Spleen (tissue), 11 donors: ENCODE results near the gene VPS54. TPM values are rescaled to one million over a fixed set of nuclear protein-coding genes. Genes with fewer than 3 reads are reported as not detected.
"Not testable (repeated sequence)": the region's sequence is repeated elsewhere in the genome, so short reads cannot be mapped to it uniquely, and the experiment has no call there.

Experiments used
- DNase-seq: peaks from one replicate; pipeline ENCODE4 v3.0.0-alpha.2; 2020
- H3K27ac ChIP-seq, 8 donors: fragments of 200-600 bp; sonication (generic) in 7 of 8; 1 replicate in 4 of 8; 2 replicates in 4 of 8; pipeline versions ENCODE4 v1.5.0 to v1.8.0; 2016 to 2021; ENCODE audit warnings: inconsistent platforms in 4 of 8, mild to moderate bottlenecking in 4 of 8, moderate library complexity in 1 of 8
- H3K27me3 ChIP-seq, 7 donors: fragments of 200-600 bp; sonication (generic) in 6 of 7; replicated peaks in 1 of 7; 1 replicate in 4 of 7; 2 replicates in 3 of 7; pipeline versions ENCODE4 v1.5.0 to v1.8.0; 2016 to 2021; ENCODE audit warnings: inconsistent platforms in 3 of 7, mild to moderate bottlenecking in 1 of 7
- H3K36me3 ChIP-seq, 6 donors: fragments of 200-600 bp; sonication (generic) in 5 of 6; 1 replicate in 4 of 6; 2 replicates in 2 of 6; pipeline versions ENCODE4 v1.5.0 to v1.8.0; 2016 to 2021; ENCODE audit warnings: inconsistent platforms in 2 of 6
- H3K4me1 ChIP-seq, 6 donors: fragments of 200-600 bp; sonication (generic) in 5 of 6; 1 replicate in 3 of 6; 2 replicates in 3 of 6; pipeline versions ENCODE4 v1.5.0 to v1.8.0; 2016 to 2021; ENCODE audit warnings: inconsistent platforms in 3 of 6
- H3K4me3 ChIP-seq, 8 donors: fragments of 200-600 bp; sonication (generic) in 7 of 8; 1 replicate in 4 of 8; 2 replicates in 4 of 8; pipeline versions ENCODE4 v1.5.0 to v1.8.0; 2016 to 2021; ENCODE audit warnings: inconsistent platforms in 4 of 8, mild to moderate bottlenecking in 4 of 8, moderate library complexity in 2 of 8
- H3K9me3 ChIP-seq, 8 donors: fragments of 200-600 bp; sonication (generic) in 7 of 8; 1 replicate in 4 of 8; 2 replicates in 4 of 8; pipeline versions ENCODE4 v1.5.0 to v1.8.0; 2016 to 2021; ENCODE audit warnings: inconsistent platforms in 4 of 8
- POLR2A ChIP-seq, 3 donors: fragments of 450-650 bp; IDR thresholded peaks; one replicate each; pipeline ENCODE4 v1.5.1; 2017; ENCODE audit warnings: antibody characterized with exemption in 3 of 3, mild to moderate bottlenecking in 1 of 3
- POLR2AphosphoS5 ChIP-seq, 3 donors: sonication (generic); formaldehyde crosslinking; IDR thresholded peaks; one replicate each; pipeline ENCODE4 v1.5.1; 2017; ENCODE audit warnings: antibody characterized with exemption in 3 of 3
- WGBS, 5 donors: extraction: QIAGEN DNeasy Blood & Tissue Kit in 3 of 5; methylation state at CpG; one replicate each; pipeline versions ENCODE4 v1.1.5 to v1.1.7; 2013 to 2018; 5-methylcytosine and 5-hydroxymethylcytosine counted together
- intact Hi-C: fragments of 100-400 bp; cut with DNase I; formaldehyde crosslinking; loops from one replicate; pipeline ENCODE4 v1.15.0; 2023; ENCODE audit warnings: low total_unique reads
- polyA plus RNA-seq, 3 donors: library from polyadenylated mRNA; stranded (reverse); fragments of 200-250 nt; gene quantifications; one replicate each; pipeline ENCODE4 v1.2.1, GENCODE V29; 2013
- total RNA-seq, 7 donors: library from RNA; depleted of rRNA in 3 of 7; stranded (reverse); fragments of >200 nt in 3 of 7; fragmentation: NEBNext Ultra II Directional in 4 of 7; extraction: Animal tissue kit (Norgen Biotek cat#: 25700) in 4 of 7; gene quantifications; one replicate each; pipeline versions ENCODE4 v1.1.0 to v1.2.1, GENCODE V29; 2016 to 2021
- TF ChIP-seq, protein P1 (sequence below), 11 experiments: fragments of 200-600 bp in 7 of 11; fragments of 450-650 bp in 4 of 11; sonication (generic) in 4 of 11; IDR thresholded peaks in 8 of 11; conservative IDR thresholded peaks in 3 of 11; 1 replicate in 7 of 11; 2 replicates in 4 of 11; pipeline versions ENCODE4 v1.4.0 to v1.8.0; 2016 to 2021; ENCODE audit warnings: antibody characterized with exemption in 11 of 11, inconsistent platforms in 4 of 11, mild to moderate bottlenecking in 1 of 11
- donor health status: healthy with polysubstance abuse.
- donor health status: DM: no; HTN: no; CAD: no; lungs with moderate emphysema.
- donor health status: DM: no; HTN: no; CAD: no.
- donor health status: Bipolar disorder and iron deficiency.
- donor health status: healthy.
- donor health status: DM: no; HTN: no; CAD: no.
- donor health status: DM: yes; HTN: yes; CAD: no.

VPS54 gene
- total and polyA plus RNA-seq, 10 donors: 9.2 to 31.3 (median 23.8) TPM

DNA sequence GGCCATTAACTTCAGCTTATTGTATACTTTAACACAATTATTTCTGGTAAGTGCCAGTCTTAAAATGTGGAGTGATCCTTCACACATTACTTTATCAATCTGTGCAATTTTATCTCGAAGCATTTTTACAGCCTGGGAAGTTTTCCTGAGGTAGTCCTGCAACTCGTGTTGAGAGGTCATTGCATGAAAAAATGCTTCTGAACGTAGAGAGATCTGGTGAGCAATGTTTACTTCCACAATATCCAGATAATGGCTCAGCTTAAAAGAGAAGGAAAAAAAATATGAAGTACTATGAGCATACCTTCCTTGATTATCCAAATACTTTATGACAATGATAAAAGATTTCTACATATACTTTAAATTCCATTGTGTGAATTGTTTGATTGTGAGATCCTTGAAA lies 57.0 kb downstream of the VPS54 start:
- no peaks in the 10 kb centered on the region for H3K4me1 ChIP-seq
- no peak overlapping the region for H3K27ac ChIP-seq
- DNase-seq: no peak
- H3K36me3 ChIP-seq: peaks cover 0 to 77% (median 12%) of the 10 kb centered on the region in 6 donors
- no peak overlapping the region for H3K4me3 ChIP-seq
- intact Hi-C loops: no loop called here
- H3K27me3 ChIP-seq: no peaks in the 10 kb centered on the region
- TF ChIP-seq, protein P1, sequence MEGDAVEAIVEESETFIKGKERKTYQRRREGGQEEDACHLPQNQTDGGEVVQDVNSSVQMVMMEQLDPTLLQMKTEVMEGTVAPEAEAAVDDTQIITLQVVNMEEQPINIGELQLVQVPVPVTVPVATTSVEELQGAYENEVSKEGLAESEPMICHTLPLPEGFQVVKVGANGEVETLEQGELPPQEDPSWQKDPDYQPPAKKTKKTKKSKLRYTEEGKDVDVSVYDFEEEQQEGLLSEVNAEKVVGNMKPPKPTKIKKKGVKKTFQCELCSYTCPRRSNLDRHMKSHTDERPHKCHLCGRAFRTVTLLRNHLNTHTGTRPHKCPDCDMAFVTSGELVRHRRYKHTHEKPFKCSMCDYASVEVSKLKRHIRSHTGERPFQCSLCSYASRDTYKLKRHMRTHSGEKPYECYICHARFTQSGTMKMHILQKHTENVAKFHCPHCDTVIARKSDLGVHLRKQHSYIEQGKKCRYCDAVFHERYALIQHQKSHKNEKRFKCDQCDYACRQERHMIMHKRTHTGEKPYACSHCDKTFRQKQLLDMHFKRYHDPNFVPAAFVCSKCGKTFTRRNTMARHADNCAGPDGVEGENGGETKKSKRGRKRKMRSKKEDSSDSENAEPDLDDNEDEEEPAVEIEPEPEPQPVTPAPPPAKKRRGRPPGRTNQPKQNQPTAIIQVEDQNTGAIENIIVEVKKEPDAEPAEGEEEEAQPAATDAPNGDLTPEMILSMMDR (IDR thresholded peaks at IDR 0.05 in 8 of 11, conservative IDR thresholded peaks at IDR 0.05 in 3 of 11): no peak
- no peak for TF ChIP-seq POLR2AphosphoS5 (IDR thresholded peaks at IDR 0.05)
- no peak for TF ChIP-seq POLR2A (IDR thresholded peaks at IDR 0.05)
- no peaks in the 10 kb centered on the region for H3K9me3 ChIP-seq
- WGBS, 5 donors: 76 to 88% (median 83%) methylated on average over 3 of the region's 3 CpGs

DNA sequence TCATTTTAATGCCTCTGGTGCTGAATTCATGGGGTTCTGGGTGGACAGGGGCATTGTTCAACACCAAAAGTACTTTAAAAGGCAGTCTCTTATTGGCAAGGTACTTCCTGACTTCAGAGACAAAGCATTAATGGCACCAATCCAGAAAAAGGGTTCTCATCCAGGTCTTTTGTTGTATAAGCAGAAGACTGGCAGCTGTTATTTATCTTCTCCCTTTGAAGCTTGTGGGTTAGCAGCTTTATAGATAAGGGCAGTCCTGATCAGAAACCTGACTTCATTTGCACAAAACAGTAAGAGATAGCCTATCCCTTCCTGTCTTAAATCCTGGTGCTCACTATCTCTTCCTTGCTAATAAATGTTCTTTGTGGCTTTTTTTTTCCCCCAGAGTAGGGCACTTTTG lies 68.8 kb downstream of the VPS54 start:
- Histone ChIP-seq H3K4me1 (no peaks in the 10 kb centered on the region), H3K4me3 (no peak overlapping the region), H3K27ac (no peak overlapping the region), H3K9me3 (peaks cover 0 to 30% (median 17%) of the 10 kb centered on the region in 8 donors), H3K36me3 (peaks cover 0 to 67% (median 28%) of the 10 kb centered on the region in 6 donors), H3K27me3 (no peaks in the 10 kb centered on the region)
- TF ChIP-seq, protein P1 (IDR thresholded peaks at IDR 0.05 in 8 of 11, conservative IDR thresholded peaks at IDR 0.05 in 3 of 11): no peak
- TF ChIP-seq POLR2A (IDR thresholded peaks at IDR 0.05): no peak
- no peak for TF ChIP-seq POLR2AphosphoS5 (IDR thresholded peaks at IDR 0.05)
- intact Hi-C loops: no loop called here
- no peak for DNase-seq

DNA sequence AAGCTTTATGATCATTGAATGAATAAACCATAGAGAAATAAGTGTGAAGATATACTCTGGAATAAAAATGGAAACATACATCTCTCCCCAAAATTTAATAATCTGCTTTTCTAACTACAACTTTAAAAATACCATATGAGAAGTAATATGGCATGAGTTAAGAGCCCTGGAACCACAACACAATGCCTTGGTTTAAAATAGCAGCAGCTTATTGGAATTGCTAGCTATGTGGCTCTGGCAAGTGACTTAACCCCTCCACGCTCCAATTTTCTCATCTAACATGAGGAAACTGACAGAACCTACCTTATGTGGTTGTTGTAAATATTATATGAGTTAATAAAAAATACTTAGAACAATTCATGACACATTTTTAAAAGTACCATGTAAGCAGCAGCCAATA lies 76.4 kb downstream of the VPS54 start:
- intact Hi-C loops: no loop called here
- 95 to 100% (median 97%) methylated on average over 1 of the region's 1 CpG for WGBS, 5 donors
- H3K36me3 ChIP-seq: peaks cover 0 to 100% (median 39%) of the 10 kb centered on the region in 6 donors
- H3K4me1 ChIP-seq: no peaks in the 10 kb centered on the region
- H3K27ac ChIP-seq: no peak overlapping the region
- no peak for DNase-seq
- no peak overlapping the region for H3K4me3 ChIP-seq
- H3K9me3 ChIP-seq: peaks cover 0 to 25% (median 18%) of the 10 kb centered on the region in 8 donors
- no peaks in the 10 kb centered on the region for H3K27me3 ChIP-seq
- TF ChIP-seq, protein P1 (IDR thresholded peaks at IDR 0.05 in 8 of 11, conservative IDR thresholded peaks at IDR 0.05 in 3 of 11): no peak
- TF ChIP-seq POLR2A (IDR thresholded peaks at IDR 0.05) (no peak), POLR2AphosphoS5 (IDR thresholded peaks at IDR 0.05) (no peak)

DNA sequence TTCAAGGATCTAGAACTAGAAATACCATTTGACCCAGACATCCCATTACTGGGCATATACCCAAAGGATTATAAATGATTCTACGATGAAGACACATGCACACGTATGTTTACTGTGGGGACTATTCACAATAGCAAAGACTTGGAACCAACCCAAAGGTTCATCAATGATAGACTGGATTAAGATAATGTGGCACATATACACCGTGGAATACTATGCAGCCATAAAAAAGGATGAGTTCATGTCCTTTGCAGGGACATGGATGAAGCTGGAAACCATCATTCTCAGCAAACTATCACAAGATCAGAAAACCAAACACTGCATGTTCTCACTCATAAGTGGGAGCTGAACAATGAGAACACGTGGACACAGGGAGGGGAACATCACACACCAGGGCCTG lies 87.1 kb downstream of the VPS54 start:
- H3K4me3 ChIP-seq, H3K27ac ChIP-seq, intact Hi-C loops, DNase-seq, H3K27me3 ChIP-seq, H3K4me1 ChIP-seq: not testable (repeated sequence)
- WGBS, 5 donors: 94 to 99% (median 96%) methylated on average over 4 of the region's 4 CpGs
- H3K36me3 ChIP-seq: peaks cover 0 to 74% (median 12%) of the 10 kb centered on the region in 6 donors
- H3K9me3 ChIP-seq: peaks cover 0 to 10% (median 0%) of the 10 kb centered on the region in 8 donors

DNA sequence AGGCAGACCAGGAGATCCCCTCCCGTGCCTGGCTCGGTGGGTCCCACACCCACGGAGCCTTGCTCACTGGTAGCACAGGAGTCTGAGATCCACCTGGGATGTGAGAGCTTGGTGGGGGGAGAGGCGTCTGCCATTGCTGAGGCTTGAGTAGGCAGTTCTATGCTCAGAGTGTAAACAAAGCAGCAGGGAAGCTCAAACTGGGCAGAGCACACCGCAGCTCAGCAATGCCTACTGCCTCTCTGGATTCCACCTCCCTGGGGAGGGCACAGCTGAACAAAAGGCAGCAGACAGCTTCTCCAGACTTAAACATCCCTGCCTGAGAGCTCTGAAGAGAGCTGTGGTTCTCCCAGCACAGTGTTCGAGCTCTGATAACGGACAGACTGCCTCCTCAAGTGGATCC lies 92.4 kb downstream of the VPS54 start:
- TF ChIP-seq POLR2A (IDR thresholded peaks at IDR 0.05) (no peak), POLR2AphosphoS5 (IDR thresholded peaks at IDR 0.05) (no peak)
- TF ChIP-seq, protein P1 (IDR thresholded peaks at IDR 0.05 in 8 of 11, conservative IDR thresholded peaks at IDR 0.05 in 3 of 11): no peak
- intact Hi-C loops: no loop called here
- Histone ChIP-seq H3K27me3 (no peaks in the 10 kb centered on the region), H3K4me3 (no peak overlapping the region), H3K4me1 (no peaks in the 10 kb centered on the region), H3K9me3 (peaks cover 0 to 3% (median 0%) of the 10 kb centered on the region in 8 donors), H3K27ac (no peak overlapping the region), H3K36me3 (peaks cover 0 to 59% (median 15%) of the 10 kb centered on the region in 6 donors)
- no peak for DNase-seq
- 91 to 97% (median 95%) methylated on average over 3 to 7 of the region's 7 CpGs for WGBS, 5 donors
